Tibial nerve (tissue), 4 donors: Measurements from ENCODE around the gene TBC1D1. TPM values are rescaled to one million over a fixed set of nuclear protein-coding genes. Genes with fewer than 3 reads are reported as not detected.

Source experiments
- DNase-seq, 2 donors: peaks; one replicate each; pipeline ENCODE4 v3.0.0-alpha.2; 2019; ENCODE audit warnings: low spot score in 2 of 2
- H3K27ac ChIP-seq, 4 donors: fragments of 200-600 bp; sonication (generic) in 3 of 4; one replicate each; pipeline ENCODE4 v1.5.1; 2017 to 2019; ENCODE audit warnings: mild to moderate bottlenecking in 1 of 4
- H3K27me3 ChIP-seq, 2 donors: fragments of 200-600 bp; sonication (generic) in 1 of 2; one replicate each; pipeline versions ENCODE4 v1.5.1 to v1.6.0; 2017 to 2019
- H3K36me3 ChIP-seq, 3 donors: fragments of 200-600 bp; sonication (generic); one replicate each; pipeline ENCODE4 v1.5.1; 2018 to 2019
- H3K4me1 ChIP-seq, 4 donors: fragments of 200-600 bp; sonication (generic) in 3 of 4; one replicate each; pipeline ENCODE4 v1.5.1; 2017 to 2019
- H3K4me3 ChIP-seq, 4 donors: fragments of 200-600 bp; sonication (generic) in 3 of 4; one replicate each; pipeline ENCODE4 v1.5.1; 2017 to 2019; ENCODE audit warnings: mild to moderate bottlenecking in 1 of 4, moderate library complexity in 1 of 4
- H3K9me3 ChIP-seq, 4 donors: fragments of 200-600 bp; sonication (generic) in 3 of 4; one replicate each; pipeline ENCODE4 v1.5.1; 2017 to 2019
- EP300 ChIP-seq, 2 donors: sonication (generic); formaldehyde crosslinking; IDR thresholded peaks; one replicate each; pipeline ENCODE4 v1.6.1; 2017; ENCODE audit warnings: antibody characterized with exemption in 2 of 2, mild to moderate bottlenecking in 1 of 2
- POLR2A ChIP-seq, 2 donors: fragments of 450-650 bp; IDR thresholded peaks; one replicate each; pipeline ENCODE4 v1.6.1; 2017; ENCODE audit warnings: antibody characterized with exemption in 2 of 2, mild to moderate bottlenecking in 2 of 2, moderate library complexity in 2 of 2
- WGBS, 2 donors: methylation state at CpG; one replicate each; pipeline ENCODE4 v1.1.5; 2018; 5-methylcytosine and 5-hydroxymethylcytosine counted together
- total RNA-seq, 4 donors: library from RNA; depleted of rRNA; stranded (reverse); fragments of >200 nt; gene quantifications; one replicate each; pipeline ENCODE4 v1.1.0, GENCODE V29; 2016
- TF ChIP-seq, protein P1 (sequence below), 5 experiments: fragments of 200-600 bp in 3 of 5; fragments of 450-650 bp in 2 of 5; sonication (generic) in 3 of 5; IDR thresholded peaks; one replicate each; pipeline ENCODE4 v1.5.1; 2016 to 2019; ENCODE audit warnings: antibody characterized with exemption in 5 of 5, mild to moderate bottlenecking in 3 of 5, moderate library complexity in 2 of 5

The TBC1D1 gene
- total RNA-seq, 4 donors from 2014 or later = 41.6 to 97.8 (median 62.5) TPM

DNA sequence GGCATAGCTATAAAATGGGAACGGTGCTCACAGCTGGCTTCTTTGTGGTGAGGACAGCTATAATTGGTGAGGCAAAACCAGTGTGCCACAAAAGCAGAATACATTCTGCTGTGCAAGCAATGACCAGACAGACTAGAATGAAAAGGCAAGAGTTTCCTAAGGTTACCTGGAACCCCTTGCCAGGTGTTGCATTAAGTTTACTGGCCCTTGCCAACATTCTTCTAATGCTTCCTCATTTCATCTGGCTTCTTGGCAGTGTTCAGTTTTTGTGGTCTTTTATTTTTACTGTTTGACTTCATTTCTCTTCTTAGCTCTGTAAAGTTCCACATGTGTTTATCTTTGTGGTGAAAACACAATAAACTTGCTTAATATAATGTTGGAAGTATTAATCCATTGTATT lies 200.8 kb downstream of the TBC1D1 start:
- H3K9me3 ChIP-seq = no peaks in the 10 kb centered on the region
- WGBS, 2 donors = 48 to 54% methylated on average over 1 of the region's 1 CpG
- H3K36me3 ChIP-seq = peaks cover 0 to 6% (median 0%) of the 10 kb centered on the region in 3 donors
- TF ChIP-seq POLR2A (IDR thresholded peaks at IDR 0.05) = no peak
- TF ChIP-seq, protein P1, sequence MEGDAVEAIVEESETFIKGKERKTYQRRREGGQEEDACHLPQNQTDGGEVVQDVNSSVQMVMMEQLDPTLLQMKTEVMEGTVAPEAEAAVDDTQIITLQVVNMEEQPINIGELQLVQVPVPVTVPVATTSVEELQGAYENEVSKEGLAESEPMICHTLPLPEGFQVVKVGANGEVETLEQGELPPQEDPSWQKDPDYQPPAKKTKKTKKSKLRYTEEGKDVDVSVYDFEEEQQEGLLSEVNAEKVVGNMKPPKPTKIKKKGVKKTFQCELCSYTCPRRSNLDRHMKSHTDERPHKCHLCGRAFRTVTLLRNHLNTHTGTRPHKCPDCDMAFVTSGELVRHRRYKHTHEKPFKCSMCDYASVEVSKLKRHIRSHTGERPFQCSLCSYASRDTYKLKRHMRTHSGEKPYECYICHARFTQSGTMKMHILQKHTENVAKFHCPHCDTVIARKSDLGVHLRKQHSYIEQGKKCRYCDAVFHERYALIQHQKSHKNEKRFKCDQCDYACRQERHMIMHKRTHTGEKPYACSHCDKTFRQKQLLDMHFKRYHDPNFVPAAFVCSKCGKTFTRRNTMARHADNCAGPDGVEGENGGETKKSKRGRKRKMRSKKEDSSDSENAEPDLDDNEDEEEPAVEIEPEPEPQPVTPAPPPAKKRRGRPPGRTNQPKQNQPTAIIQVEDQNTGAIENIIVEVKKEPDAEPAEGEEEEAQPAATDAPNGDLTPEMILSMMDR (IDR thresholded peaks at IDR 0.05) = no peak
- no peak for TF ChIP-seq EP300 (IDR thresholded peaks at IDR 0.05)
- H3K27ac ChIP-seq = no peak overlapping the region
- DNase-seq = no peak
- H3K4me3 ChIP-seq = no peak overlapping the region
- no peaks in the 10 kb centered on the region for H3K27me3 ChIP-seq
- peaks cover 0 to 6% (median 2%) of the 10 kb centered on the region in 4 donors for H3K4me1 ChIP-seq

DNA sequence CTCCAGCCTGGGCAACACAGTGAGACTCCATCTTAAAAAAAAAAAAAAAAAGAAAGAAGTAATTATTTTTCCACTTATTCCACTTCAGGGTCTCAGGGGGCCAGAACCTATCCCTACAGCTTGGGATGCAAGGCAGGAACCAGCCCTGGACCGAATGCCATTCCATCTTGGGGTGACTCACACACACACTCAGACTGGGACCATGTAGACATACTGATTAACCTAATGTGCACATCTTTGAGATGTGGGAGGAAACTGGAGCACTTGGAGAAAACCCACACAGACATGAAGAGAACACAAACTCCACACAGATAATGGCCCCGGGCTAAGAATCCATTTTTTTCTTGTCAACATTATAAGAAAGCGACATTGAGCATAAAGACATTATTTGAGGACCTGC lies 201.8 kb downstream of the TBC1D1 start:
- Histone ChIP-seq H3K27me3 (no peaks in the 10 kb centered on the region), H3K27ac (no peak overlapping the region), H3K4me1 (no peaks in the 10 kb centered on the region), H3K4me3 (no peak overlapping the region), H3K9me3 (no peaks in the 10 kb centered on the region), H3K36me3 (peaks cover 0 to 9% (median 0%) of the 10 kb centered on the region in 3 donors)
- 88 to 92% methylated on average over 3 of the region's 3 CpGs for WGBS, 2 donors
- TF ChIP-seq, protein P1 (IDR thresholded peaks at IDR 0.05) = no peak
- TF ChIP-seq POLR2A (IDR thresholded peaks at IDR 0.05) (no peak), EP300 (IDR thresholded peaks at IDR 0.05) (no peak)
- no peak for DNase-seq

DNA sequence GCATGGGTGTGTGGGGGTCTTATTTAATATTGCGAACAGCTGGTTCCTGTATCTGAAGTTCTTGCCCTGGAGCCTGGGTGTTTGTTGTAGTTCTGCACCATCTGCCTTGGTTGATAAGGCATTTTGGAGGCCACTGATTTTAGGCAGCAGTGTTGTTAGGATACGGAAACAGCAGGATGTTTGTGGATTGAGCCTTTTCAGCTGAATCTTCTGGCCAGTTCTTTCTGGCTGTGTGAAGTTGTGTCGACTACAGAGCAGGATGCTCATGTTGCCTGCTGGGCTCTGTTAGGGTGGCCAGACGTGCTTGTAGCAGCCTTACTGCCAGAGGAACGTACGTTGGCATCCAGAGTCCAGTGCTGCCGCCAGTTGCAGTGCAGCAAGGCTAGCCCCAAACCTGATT lies 203.5 kb downstream of the TBC1D1 start:
- peaks cover 0 to 6% (median 1%) of the 10 kb centered on the region in 4 donors for H3K4me1 ChIP-seq
- H3K27ac ChIP-seq = no peak overlapping the region
- WGBS, 2 donors = 80 to 88% methylated on average over 7 of the region's 7 CpGs
- no peak for TF ChIP-seq POLR2A (IDR thresholded peaks at IDR 0.05)
- TF ChIP-seq, protein P1 (IDR thresholded peaks at IDR 0.05) = no peak
- TF ChIP-seq EP300 (IDR thresholded peaks at IDR 0.05) = no peak
- H3K4me3 ChIP-seq = no peak overlapping the region
- H3K9me3 ChIP-seq = no peaks in the 10 kb centered on the region
- peaks cover 0 to 16% (median 0%) of the 10 kb centered on the region in 3 donors for H3K36me3 ChIP-seq
- no peaks in the 10 kb centered on the region for H3K27me3 ChIP-seq
- DNase-seq = no peak

DNA sequence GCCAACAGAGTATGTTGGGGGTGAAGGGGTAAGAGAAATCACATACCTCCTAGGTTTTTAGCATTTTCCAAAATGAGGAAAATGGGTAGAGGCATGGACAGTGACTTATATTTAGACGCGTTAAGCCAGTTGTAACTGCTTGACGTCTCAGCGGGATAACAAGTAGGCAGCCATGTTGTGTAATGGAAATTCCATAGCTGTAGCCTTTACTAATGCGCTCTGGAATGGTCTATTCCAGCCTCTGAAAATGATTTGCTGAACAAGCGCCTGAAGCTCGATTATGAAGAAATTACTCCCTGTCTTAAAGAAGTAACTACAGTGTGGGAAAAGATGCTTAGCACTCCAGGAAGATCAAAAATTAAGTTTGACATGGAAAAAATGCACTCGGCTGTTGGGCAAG lies 204.8 kb downstream of the TBC1D1 start:
- DNase-seq = no peak
- 95 to 97% methylated on average over 8 of the region's 8 CpGs for WGBS, 2 donors
- no peaks in the 10 kb centered on the region for H3K9me3 ChIP-seq
- H3K4me3 ChIP-seq = no peak overlapping the region
- peaks cover 0 to 9% (median 3%) of the 10 kb centered on the region in 4 donors for H3K4me1 ChIP-seq
- TF ChIP-seq, protein P1 (IDR thresholded peaks at IDR 0.05) = no peak
- TF ChIP-seq EP300 (IDR thresholded peaks at IDR 0.05) (no peak), POLR2A (IDR thresholded peaks at IDR 0.05) (no peak)
- no peaks in the 10 kb centered on the region for H3K27me3 ChIP-seq
- H3K27ac ChIP-seq = no peak overlapping the region
- peaks cover 0 to 16% (median 0%) of the 10 kb centered on the region in 3 donors for H3K36me3 ChIP-seq

DNA sequence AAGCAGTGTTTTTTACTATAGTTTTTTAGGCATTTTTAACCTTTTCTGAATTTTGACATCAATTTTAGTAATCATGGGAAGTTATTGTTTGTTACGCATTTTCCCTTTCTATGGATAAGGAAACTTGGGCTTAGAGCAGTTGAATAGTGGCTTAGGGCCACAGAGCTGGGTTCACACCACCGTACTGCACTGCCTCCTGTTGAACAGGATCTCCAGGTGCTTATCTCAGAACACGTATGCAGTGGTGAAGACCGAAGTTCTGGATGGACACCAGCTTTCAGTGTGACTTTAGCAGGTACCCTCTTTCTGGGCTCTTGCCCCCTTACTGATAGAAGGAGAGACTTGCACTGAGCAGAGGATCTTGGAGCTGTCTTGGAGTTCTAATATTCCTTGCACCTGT lies 206.9 kb downstream of the TBC1D1 start:
- H3K9me3 ChIP-seq = no peaks in the 10 kb centered on the region
- no peak overlapping the region for H3K4me3 ChIP-seq
- H3K27ac ChIP-seq = no peak overlapping the region
- WGBS, 2 donors = 92 to 98% methylated on average over 4 of the region's 4 CpGs
- H3K27me3 ChIP-seq = no peaks in the 10 kb centered on the region
- no peak for DNase-seq
- peaks cover 0 to 9% (median 3%) of the 10 kb centered on the region in 4 donors for H3K4me1 ChIP-seq
- TF ChIP-seq, protein P1 (IDR thresholded peaks at IDR 0.05) = no peak
- no peak for TF ChIP-seq POLR2A (IDR thresholded peaks at IDR 0.05)
- TF ChIP-seq EP300 (IDR thresholded peaks at IDR 0.05) = no peak
- H3K36me3 ChIP-seq = peaks cover 0 to 11% (median 0%) of the 10 kb centered on the region in 3 donors
